GM10847 (cell line): ENCODE data around the gene ST3GAL5.

Source experiments
- POLR2A ChIP-seq: IDR thresholded peaks from 2 replicates; pipeline ENCODE4 v1.6.1; 2011; ENCODE audit not compliant: insufficient read length; ENCODE audit errors: extremely low read depth

ST3GAL5 gene

GRCh38 chr2:85878719-85879370 lies 9.9 kb downstream of the ST3GAL5 start:
- TF ChIP-seq POLR2A = no peak

GRCh38 chr2:85875350-85876050 lies 13.3 kb downstream of the ST3GAL5 start:
- no peak for TF ChIP-seq POLR2A

GRCh38 chr2:85873679-85874078 lies 15.1 kb downstream of the ST3GAL5 start:
- TF ChIP-seq POLR2A = no peak

- TF ChIP-seq POLR2A = no peak
Observed at GRCh38 chr2:85872536-85873161, 16.1 kb downstream of the ST3GAL5 start.

- no peak for TF ChIP-seq POLR2A
Observed at GRCh38 chr2:85871494-85872164, 17.2 kb downstream of the ST3GAL5 start.

GRCh38 chr2:85868822-85869221 lies 20.0 kb downstream of the ST3GAL5 start:
- TF ChIP-seq POLR2A = no peak

GRCh38 chr2:85867556-85868292 lies 21.1 kb downstream of the ST3GAL5 start:
- TF ChIP-seq POLR2A = no peak

- no peak for TF ChIP-seq POLR2A
Observed at GRCh38 chr2:85867121-85867520, 21.7 kb downstream of the ST3GAL5 start.

GRCh38 chr2:85866165-85866659 lies 22.6 kb downstream of the ST3GAL5 start:
- no peak for TF ChIP-seq POLR2A

GRCh38 chr2:85865539-85866164 lies 23.1 kb downstream of the ST3GAL5 start:
- no peak for TF ChIP-seq POLR2A

GRCh38 chr2:85864654-85865053 lies 24.1 kb downstream of the ST3GAL5 start:
- no peak for TF ChIP-seq POLR2A

GRCh38 chr2:85862426-85862825 lies 26.4 kb downstream of the ST3GAL5 start:
- TF ChIP-seq POLR2A = no peak

GRCh38 chr2:85861650-85862049 lies 27.1 kb downstream of the ST3GAL5 start:
- TF ChIP-seq POLR2A = no peak

- TF ChIP-seq POLR2A = no peak
Observed at GRCh38 chr2:85861180-85861579, 27.6 kb downstream of the ST3GAL5 start.
